Brain microvascular endothelial cell (primary cell): ENCODE data around the gene BRSK2.

ENCODE experiments used
- DNase-seq: peaks from one replicate; pipeline ENCODE4 v3.0.0-alpha.2; 2020
- H3K27ac ChIP-seq: fragments of 250-450 bp; sonication (Bioruptor Pico); 2 replicates; pipeline ENCODE4 v1.5.1; 2020; ENCODE audit warnings: mild to moderate bottlenecking, moderate library complexity
- H3K27me3 ChIP-seq: fragments of 250-450 bp; sonication (Bioruptor Pico); replicated peaks from 2 replicates; pipeline ENCODE4 v1.5.1; 2020; ENCODE audit warnings: mild to moderate bottlenecking
- H3K36me3 ChIP-seq: fragments of 250-450 bp; sonication (Bioruptor Pico); replicated peaks from 2 replicates; pipeline ENCODE4 v1.5.1; 2020; ENCODE audit warnings: mild to moderate bottlenecking
- H3K4me3 ChIP-seq: 2 replicates; pipeline ENCODE4 v1.5.1; 2011; ENCODE audit warnings: low read depth, mild to moderate bottlenecking, control low read depth, low read length, moderate library complexity
- in situ Hi-C: cut with HindIII; loops from 2 replicates; pipeline ENCODE4 v1.10.0; 2017; ENCODE audit warnings: low sequenced_read_pairs, low pct_ligation_motif_present
- TF ChIP-seq, protein P1 (sequence below): IDR thresholded peaks from 2 replicates; pipeline ENCODE4 v1.5.1; 2011; ENCODE audit warnings: low read depth, mild to moderate bottlenecking, moderate library complexity, low read length, control low read depth, inconsistent platforms; ENCODE audit errors: missing control alignments

The BRSK2 gene

DNA sequence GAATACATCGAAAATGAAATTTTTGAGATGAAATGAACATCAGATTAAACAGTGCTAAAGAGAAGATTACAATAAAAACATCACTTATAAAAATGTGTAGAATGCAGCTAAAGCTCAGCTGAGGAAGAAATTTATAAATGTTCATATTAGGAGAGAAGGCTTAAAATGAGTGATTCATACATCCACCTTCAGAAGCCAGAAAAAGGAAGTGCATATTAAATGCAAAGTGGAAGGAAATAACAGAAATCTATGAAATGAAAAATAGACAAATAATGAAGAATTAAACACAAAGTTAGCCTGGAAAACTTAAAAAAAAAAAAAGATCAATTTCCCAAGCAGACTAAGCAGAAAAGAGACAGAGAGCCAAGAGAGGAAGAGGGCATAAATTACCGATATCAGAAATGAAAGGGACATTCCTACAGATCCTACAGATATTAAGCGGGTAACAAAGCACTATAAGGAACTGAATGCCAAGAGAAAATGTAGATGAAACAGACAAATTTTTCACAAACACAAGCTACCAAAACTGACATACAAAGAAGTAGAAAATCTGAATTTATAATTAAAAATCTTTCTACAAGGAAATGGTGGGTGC lies 104.0 kb downstream of the BRSK2 start:
- no peaks in the 10 kb centered on the region for H3K27me3 ChIP-seq
- in situ Hi-C loops, result no loop called here
- no peak for DNase-seq
- H3K4me3 ChIP-seq, result no peak overlapping the region
- TF ChIP-seq, protein P1, sequence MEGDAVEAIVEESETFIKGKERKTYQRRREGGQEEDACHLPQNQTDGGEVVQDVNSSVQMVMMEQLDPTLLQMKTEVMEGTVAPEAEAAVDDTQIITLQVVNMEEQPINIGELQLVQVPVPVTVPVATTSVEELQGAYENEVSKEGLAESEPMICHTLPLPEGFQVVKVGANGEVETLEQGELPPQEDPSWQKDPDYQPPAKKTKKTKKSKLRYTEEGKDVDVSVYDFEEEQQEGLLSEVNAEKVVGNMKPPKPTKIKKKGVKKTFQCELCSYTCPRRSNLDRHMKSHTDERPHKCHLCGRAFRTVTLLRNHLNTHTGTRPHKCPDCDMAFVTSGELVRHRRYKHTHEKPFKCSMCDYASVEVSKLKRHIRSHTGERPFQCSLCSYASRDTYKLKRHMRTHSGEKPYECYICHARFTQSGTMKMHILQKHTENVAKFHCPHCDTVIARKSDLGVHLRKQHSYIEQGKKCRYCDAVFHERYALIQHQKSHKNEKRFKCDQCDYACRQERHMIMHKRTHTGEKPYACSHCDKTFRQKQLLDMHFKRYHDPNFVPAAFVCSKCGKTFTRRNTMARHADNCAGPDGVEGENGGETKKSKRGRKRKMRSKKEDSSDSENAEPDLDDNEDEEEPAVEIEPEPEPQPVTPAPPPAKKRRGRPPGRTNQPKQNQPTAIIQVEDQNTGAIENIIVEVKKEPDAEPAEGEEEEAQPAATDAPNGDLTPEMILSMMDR, result no peak
- no peaks in the 10 kb centered on the region for H3K36me3 ChIP-seq
- H3K27ac ChIP-seq, result no peak overlapping the region

GRCh38 chr11:1494650-1495049 lies 104.9 kb downstream of the BRSK2 start:
- Histone ChIP-seq H3K36me3 (no peaks in the 10 kb centered on the region), H3K27me3 (no peaks in the 10 kb centered on the region), H3K4me3 (no peak overlapping the region), H3K27ac (no peak overlapping the region)
- TF ChIP-seq, protein P1, result no peak
- no peak for DNase-seq
- in situ Hi-C loops, result no loop called here

GRCh38 chr11:1496091-1496760 lies 106.5 kb downstream of the BRSK2 start:
- DNase-seq, result no peak
- in situ Hi-C loops, result no loop called here
- no peak overlapping the region for H3K4me3 ChIP-seq
- TF ChIP-seq, protein P1, result no peak
- no peaks in the 10 kb centered on the region for H3K27me3 ChIP-seq
- H3K36me3 ChIP-seq, result no peaks in the 10 kb centered on the region
- no peak overlapping the region for H3K27ac ChIP-seq

DNA sequence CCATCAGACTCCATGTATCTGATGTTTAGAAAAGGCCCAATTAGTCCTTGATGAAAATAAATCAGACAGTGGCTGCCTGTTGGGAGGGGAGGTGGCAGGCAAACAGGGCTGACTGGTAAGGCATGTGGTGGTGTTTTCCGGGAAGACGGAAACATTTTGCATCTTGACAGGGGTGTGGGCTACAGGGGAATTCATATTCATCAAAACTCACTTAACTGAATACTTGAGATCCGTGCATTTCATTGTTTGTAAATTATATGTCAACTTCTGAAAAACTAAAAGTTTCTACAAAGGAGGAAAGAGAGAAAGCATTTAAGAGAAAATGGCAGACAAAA lies 107.0 kb downstream of the BRSK2 start:
- TF ChIP-seq, protein P1, result no peak
- in situ Hi-C loops, result no loop called here

DNA sequence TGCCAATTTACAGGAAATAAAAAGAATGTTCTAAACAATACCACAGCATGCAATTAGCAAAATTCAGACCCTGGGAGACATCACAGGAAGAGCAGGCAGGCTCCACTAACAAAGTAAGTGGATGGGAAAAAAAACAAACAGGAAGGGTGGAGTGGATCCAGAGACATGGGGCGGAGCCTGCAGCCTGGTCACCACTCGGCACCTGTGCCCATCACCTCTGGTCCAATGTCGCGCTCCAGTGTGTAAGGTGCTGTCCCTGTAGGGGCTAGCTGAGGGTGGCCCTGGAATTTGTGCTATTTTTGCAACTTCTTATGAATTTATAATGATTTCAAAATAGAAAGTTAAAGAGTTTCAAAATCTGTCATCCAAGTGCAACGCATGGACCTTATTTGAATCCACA lies 107.9 kb downstream of the BRSK2 start:
- no peak overlapping the region for H3K4me3 ChIP-seq
- no peak for DNase-seq
- H3K27ac ChIP-seq, result no peak overlapping the region
- TF ChIP-seq, protein P1, result no peak
- H3K36me3 ChIP-seq, result no peaks in the 10 kb centered on the region
- in situ Hi-C loops, result no loop called here
- H3K27me3 ChIP-seq, result no peaks in the 10 kb centered on the region

More for the DNA sequence above, 107.0 kb downstream of the BRSK2 start:
- H3K27me3 ChIP-seq, result no peaks in the 10 kb centered on the region
- no peak overlapping the region for H3K27ac ChIP-seq
- no peaks in the 10 kb centered on the region for H3K36me3 ChIP-seq
- H3K4me3 ChIP-seq, result no peak overlapping the region
- no peak for DNase-seq

GRCh38 chr11:1498262-1498661 lies 108.5 kb downstream of the BRSK2 start:
- DNase-seq, result no peak
- Histone ChIP-seq H3K27ac (no peak overlapping the region), H3K4me3 (no peak overlapping the region), H3K36me3 (no peaks in the 10 kb centered on the region), H3K27me3 (no peaks in the 10 kb centered on the region)
- TF ChIP-seq, protein P1, result no peak
- in situ Hi-C loops, result no loop called here
